HEK293 (cell line): ENCODE data around the gene TMPRSS6.
A peak's percentile ranks its signal among the peaks of the same experiment; 100 is the strongest.

ENCODE experiments used
- CTCF ChIA-PET: fragments of 350-600 bp; formaldehyde crosslinking; extraction: SDS; loops from one replicate; lab custom pipeline; 2021; ENCODE audit warnings: antibody characterized with exemption; lab: Yijun Ruan, JAX
- POLR2A ChIA-PET: fragments of 300-600 bp; formaldehyde crosslinking; extraction: SDS; loops from one replicate; lab custom pipeline; 2020; ENCODE audit warnings: antibody characterized with exemption, inconsistent platforms; lab: Yijun Ruan, JAX
- H3K27ac ChIP-seq: fragments of 200-500 bp; sonication (Bioruptor generic); 2 replicates; pipeline ENCODE4 v1.5.1; 2014; ENCODE audit warnings: low read depth, low read length, control low read depth, inconsistent platforms; ENCODE audit errors: extremely low read depth
- H3K36me3 ChIP-seq, 2 experiments: fragments of 200-500 bp in 1 of 2; sonication (Bioruptor generic) in 1 of 2; 1 replicate in 1 of 2; 2 replicates in 1 of 2; pipeline ENCODE4 v1.5.1; 2014 to 2017; ENCODE audit warnings: inconsistent platforms in 2 of 2, low read length in 2 of 2; ENCODE audit not compliant: control insufficient read depth in 2 of 2, insufficient read depth in 1 of 2
- H3K4me1 ChIP-seq: fragments of 200-500 bp; sonication (Bioruptor generic); 2 replicates; pipeline ENCODE4 v1.5.1; 2014; ENCODE audit warnings: mild to moderate bottlenecking, low read length, inconsistent platforms; ENCODE audit not compliant: control insufficient read depth, insufficient read depth
- H3K4me3 ChIP-seq: 2 replicates; pipeline ENCODE4 v1.5.1; 2011; ENCODE audit warnings: low read depth, mild to moderate bottlenecking, control low read depth, low read length, moderate library complexity
- H3K9me3 ChIP-seq: fragments of 200-500 bp; sonication (Bioruptor generic); 2 replicates; pipeline ENCODE4 v1.5.1; 2014; ENCODE audit warnings: low read depth, low read length, inconsistent platforms; ENCODE audit not compliant: control insufficient read depth, insufficient read depth
- GFI1B ChIP-seq: fragments of 450-650 bp; formaldehyde crosslinking; IDR thresholded peaks from 2 replicates; pipeline ENCODE4 v1.5.1; 2016; ENCODE audit warnings: missing biosample characterization, missing genetic modification characterization
- GLI4 ChIP-seq: fragments of 450-650 bp; formaldehyde crosslinking; IDR thresholded peaks from 2 replicates; pipeline ENCODE4 v1.5.1; 2016; ENCODE audit warnings: missing biosample characterization, missing genetic modification characterization
- MYNN ChIP-seq: fragments of 450-650 bp; formaldehyde crosslinking; IDR thresholded peaks from 2 replicates; pipeline ENCODE4 v1.5.1; 2016; ENCODE audit warnings: missing biosample characterization, missing genetic modification characterization, borderline replicate concordance
- MZF1 ChIP-seq: fragments of 450-650 bp; formaldehyde crosslinking; IDR thresholded peaks from 2 replicates; pipeline ENCODE4 v1.5.1; 2017; ENCODE audit warnings: missing biosample characterization, missing genetic modification characterization, borderline replicate concordance
- SCRT2 ChIP-seq: fragments of 450-650 bp; formaldehyde crosslinking; IDR thresholded peaks from 2 replicates; pipeline ENCODE4 v1.5.1; 2016; ENCODE audit warnings: missing biosample characterization, missing genetic modification characterization
- SP3 ChIP-seq: fragments of 450-650 bp; formaldehyde crosslinking; IDR thresholded peaks from 2 replicates; pipeline ENCODE4 v1.5.1; 2016; ENCODE audit warnings: missing biosample characterization, missing genetic modification characterization
- YY2 ChIP-seq: fragments of 450-650 bp; formaldehyde crosslinking; IDR thresholded peaks from 2 replicates; pipeline ENCODE4 v1.5.1; 2016; ENCODE audit warnings: missing biosample characterization, missing genetic modification characterization
- ZBTB1 ChIP-seq: fragments of 450-650 bp; formaldehyde crosslinking; IDR thresholded peaks from 2 replicates; pipeline ENCODE4 v1.5.1; 2016; ENCODE audit warnings: missing biosample characterization, missing genetic modification characterization
- ZBTB21 ChIP-seq: fragments of 450-650 bp; formaldehyde crosslinking; IDR thresholded peaks from 2 replicates; pipeline ENCODE4 v1.5.1; 2017; ENCODE audit warnings: missing biosample characterization, missing genetic modification characterization
- ZNF121 ChIP-seq: fragments of 450-650 bp; formaldehyde crosslinking; IDR thresholded peaks from 2 replicates; pipeline ENCODE4 v1.5.1; 2016; ENCODE audit warnings: missing biosample characterization, missing genetic modification characterization
- ZNF157 ChIP-seq: fragments of 450-650 bp; formaldehyde crosslinking; IDR thresholded peaks from 2 replicates; pipeline ENCODE4 v1.5.1; 2016; ENCODE audit warnings: missing biosample characterization, missing genetic modification characterization
- ZNF174 ChIP-seq: fragments of 450-650 bp; formaldehyde crosslinking; IDR thresholded peaks from 2 replicates; pipeline ENCODE4 v1.5.0; 2017; ENCODE audit warnings: missing biosample characterization, mild to moderate bottlenecking, missing genetic modification characterization
- ZNF211 ChIP-seq: fragments of 450-650 bp; formaldehyde crosslinking; IDR thresholded peaks from 2 replicates; pipeline ENCODE4 v1.5.1; 2016; ENCODE audit warnings: low read depth, missing biosample characterization, missing genetic modification characterization
- ZNF221 ChIP-seq: fragments of 450-650 bp; formaldehyde crosslinking; IDR thresholded peaks from 2 replicates; pipeline ENCODE4 v1.5.1; 2017; ENCODE audit warnings: missing biosample characterization, missing genetic modification characterization, borderline replicate concordance
- ZNF239 ChIP-seq: fragments of 450-650 bp; formaldehyde crosslinking; IDR thresholded peaks from 2 replicates; pipeline ENCODE4 v1.5.1; 2016; ENCODE audit warnings: missing biosample characterization, missing genetic modification characterization
- ZNF248 ChIP-seq: fragments of 450-650 bp; formaldehyde crosslinking; IDR thresholded peaks from 2 replicates; pipeline ENCODE4 v1.5.1; 2017; ENCODE audit warnings: missing biosample characterization, missing genetic modification characterization
- ZNF274 ChIP-seq, 2 experiments: fragments of 200-500 bp in 1 of 2; fragments of 450-650 bp in 1 of 2; sonication (Bioruptor generic) in 1 of 2; formaldehyde crosslinking in 1 of 2; IDR thresholded peaks; 2 replicates each; pipeline versions ENCODE4 v1.5.1 to v1.6.1; 2014 to 2016; ENCODE audit warnings: borderline replicate concordance in 1 of 2, inconsistent platforms in 1 of 2, low read length in 1 of 2, missing biosample characterization in 1 of 2, missing genetic modification characterization in 1 of 2
- ZNF292 ChIP-seq: fragments of 450-650 bp; formaldehyde crosslinking; IDR thresholded peaks from 2 replicates; pipeline ENCODE4 v1.5.1; 2016; ENCODE audit warnings: low read depth, missing biosample characterization, missing genetic modification characterization, borderline replicate concordance
- ZNF501 ChIP-seq: fragments of 450-650 bp; formaldehyde crosslinking; IDR thresholded peaks from 2 replicates; pipeline ENCODE4 v1.5.1; 2016; ENCODE audit warnings: missing biosample characterization, missing genetic modification characterization
- ZNF530 ChIP-seq: fragments of 450-650 bp; formaldehyde crosslinking; IDR thresholded peaks from 2 replicates; pipeline ENCODE4 v1.5.1; 2016; ENCODE audit warnings: low read depth, missing biosample characterization, missing genetic modification characterization
- ZNF555 ChIP-seq: fragments of 450-650 bp; formaldehyde crosslinking; conservative IDR thresholded peaks from 2 replicates; pipeline ENCODE4 v1.5.1; 2017; ENCODE audit warnings: missing biosample characterization, mild to moderate bottlenecking, missing genetic modification characterization, inconsistent platforms
- ZNF600 ChIP-seq: fragments of 450-650 bp; formaldehyde crosslinking; IDR thresholded peaks from 2 replicates; pipeline ENCODE4 v1.5.1; 2016; ENCODE audit warnings: missing biosample characterization, missing genetic modification characterization
- ZNF645 ChIP-seq: fragments of 450-650 bp; formaldehyde crosslinking; IDR thresholded peaks from 2 replicates; pipeline ENCODE4; 2016; ENCODE audit warnings: missing biosample characterization, missing genetic modification characterization
- ZNF664 ChIP-seq: fragments of 450-650 bp; formaldehyde crosslinking; IDR thresholded peaks from 2 replicates; pipeline ENCODE4 v1.5.1; 2016; ENCODE audit warnings: missing biosample characterization, missing genetic modification characterization
- ZNF677 ChIP-seq: fragments of 450-650 bp; IDR thresholded peaks from 2 replicates; pipeline ENCODE4 v1.5.0; 2018; ENCODE audit warnings: missing biosample characterization, mild to moderate bottlenecking, missing genetic modification characterization, moderate library complexity
- ZSCAN16 ChIP-seq: fragments of 450-650 bp; formaldehyde crosslinking; IDR thresholded peaks from 2 replicates; pipeline ENCODE4 v1.5.1; 2016; ENCODE audit warnings: missing biosample characterization, missing genetic modification characterization
- TF ChIP-seq, protein P1 (sequence below): sonication (generic); formaldehyde crosslinking; IDR thresholded peaks from 2 replicates; pipeline ENCODE4 v1.8.1; 2022; ENCODE audit warnings: mild to moderate bottlenecking, moderate library complexity, missing genetic modification reagents

The TMPRSS6 gene

DNA sequence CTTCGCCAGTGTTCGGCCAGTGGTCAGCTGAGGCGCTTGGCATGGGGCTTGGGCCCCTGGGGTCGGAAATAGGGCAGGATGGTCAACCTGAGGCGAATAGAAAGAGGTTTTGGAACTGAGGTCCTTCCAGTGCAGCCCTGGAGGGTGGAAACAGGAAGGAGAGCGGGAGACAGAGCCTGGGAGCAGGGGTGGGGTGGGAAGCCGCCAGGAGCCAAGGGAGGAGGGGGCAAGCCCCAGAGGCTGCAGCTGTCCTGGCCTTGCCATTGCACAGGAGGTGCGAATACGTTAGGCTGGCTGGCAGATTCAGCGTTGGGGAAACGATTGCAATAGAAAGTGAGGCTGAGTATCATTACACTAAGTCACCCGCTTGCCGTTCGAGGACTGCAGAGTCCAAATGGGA, 71.8 kb downstream of the TMPRSS6 start:
- no peak for TF ChIP-seq GLI4 (tag by site-specific recombination)
- no peak for TF ChIP-seq GFI1B (tag by site-specific recombination)
- TF ChIP-seq MZF1 (tag by site-specific recombination), result no peak
- TF ChIP-seq ZNF174 (tag by site-specific recombination), result no peak
- no peak for TF ChIP-seq ZNF664 (tag by site-specific recombination)
- no peak for TF ChIP-seq MYNN
- TF ChIP-seq ZNF501 (tag by site-specific recombination), result no peak
- TF ChIP-seq, protein P1, sequence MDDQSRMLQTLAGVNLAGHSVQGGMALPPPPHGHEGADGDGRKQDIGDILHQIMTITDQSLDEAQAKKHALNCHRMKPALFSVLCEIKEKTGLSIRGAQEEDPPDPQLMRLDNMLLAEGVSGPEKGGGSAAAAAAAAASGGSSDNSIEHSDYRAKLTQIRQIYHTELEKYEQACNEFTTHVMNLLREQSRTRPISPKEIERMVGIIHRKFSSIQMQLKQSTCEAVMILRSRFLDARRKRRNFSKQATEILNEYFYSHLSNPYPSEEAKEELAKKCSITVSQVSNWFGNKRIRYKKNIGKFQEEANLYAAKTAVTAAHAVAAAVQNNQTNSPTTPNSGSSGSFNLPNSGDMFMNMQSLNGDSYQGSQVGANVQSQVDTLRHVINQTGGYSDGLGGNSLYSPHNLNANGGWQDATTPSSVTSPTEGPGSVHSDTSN (CRISPR knock-in tag), result no peak
- no peak for TF ChIP-seq ZNF157
- no peak for TF ChIP-seq SP3 (tag by site-specific recombination)
- no peak for TF ChIP-seq ZNF211 (tag by site-specific recombination)
- no peak for TF ChIP-seq ZNF274 (IDR thresholded peaks at IDR 0.05; ENCODE audit: low read length)
- no peak for TF ChIP-seq ZNF274 (tag by site-specific recombination; IDR thresholded peaks at IDR 0.05; ENCODE audit: borderline replicate concordance)
- no peak for TF ChIP-seq ZNF645
- TF ChIP-seq ZNF221 (tag by site-specific recombination), result no peak
- TF ChIP-seq ZNF555 (tag by site-specific recombination), result no peak
- no peak for TF ChIP-seq ZNF239 (tag by site-specific recombination)
- TF ChIP-seq ZNF600, result no peak
- TF ChIP-seq ZNF248 (tag by site-specific recombination), result no peak
- no peak for TF ChIP-seq ZNF530 (tag by site-specific recombination)
- TF ChIP-seq YY2 (tag by site-specific recombination), result no peak

DNA sequence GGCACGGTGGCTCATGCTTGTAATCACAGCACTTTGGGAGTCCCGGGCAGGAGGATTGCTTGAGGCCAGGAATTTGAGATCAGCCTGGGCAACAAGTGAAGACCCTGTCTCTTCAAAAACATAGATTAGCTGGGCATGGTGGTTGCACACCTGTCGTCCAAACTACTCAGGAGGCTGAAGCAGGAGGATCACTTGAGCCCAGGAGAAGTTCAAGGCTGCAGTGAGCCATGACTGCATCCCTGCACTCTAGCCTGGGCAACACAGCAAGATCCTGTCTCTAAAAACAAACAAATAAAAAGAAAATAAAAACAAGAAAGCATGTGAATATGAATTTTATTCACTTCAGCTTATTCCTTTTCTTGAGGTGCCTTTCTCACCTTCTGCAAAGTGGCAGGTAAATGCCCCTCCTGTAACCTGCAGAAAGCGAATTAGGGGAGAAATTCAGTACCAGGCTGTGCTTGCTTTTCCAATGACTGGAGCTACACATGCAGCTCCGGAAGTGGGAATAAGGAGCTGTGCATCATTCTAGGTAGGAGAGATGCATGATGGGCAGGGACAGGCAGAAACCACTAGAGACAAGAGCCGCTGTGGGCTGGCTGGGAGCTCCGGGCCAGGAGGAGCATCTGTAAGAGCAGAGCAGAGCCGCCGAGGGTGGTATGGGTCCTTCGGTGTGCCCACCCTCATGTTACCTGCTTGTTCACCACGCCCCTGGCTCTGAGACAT, 72.7 kb downstream of the TMPRSS6 start:
- Histone ChIP-seq H3K36me3 (no peaks in the 10 kb centered on the region), H3K4me3 (no peak overlapping the region), H3K9me3 (no peaks in the 10 kb centered on the region), H3K27ac (no peak overlapping the region), H3K4me1 (no peaks in the 10 kb centered on the region)
- ChIA-PET POLR2A (interaction anchor here (1.3 kb wide), 1 partner anchor 15 kb away, joined by 3 read pairs; the partner anchor contains the start of gene KCTD17), CTCF (interaction anchor here (0.7 to 1.0 kb wide), 2 partner anchors 9 to 59 kb away, joined by 3 to 4 read pairs; no protein-coding TSS in a partner anchor)
- peak; percentile 31; the same call in 1 of the 2 replicates for TF ChIP-seq SCRT2 (tag by site-specific recombination)
- TF ChIP-seq ZBTB1 (tag by site-specific recombination), result no peak
- TF ChIP-seq ZNF121 (tag by site-specific recombination), result peak; percentile 65; the same call in 1 of the 2 replicates
- TF ChIP-seq ZSCAN16 (tag by site-specific recombination), result no peak
- TF ChIP-seq ZNF677 (tag by site-specific recombination), result no peak
- no peak for TF ChIP-seq ZBTB21
- no peak for TF ChIP-seq ZNF501 (tag by site-specific recombination)
- TF ChIP-seq ZNF292 (tag by site-specific recombination), result no peak

More for the DNA sequence above, 71.8 kb downstream of the TMPRSS6 start:
- Histone ChIP-seq H3K4me3 (no peak overlapping the region), H3K27ac (no peak overlapping the region), H3K9me3 (no peaks in the 10 kb centered on the region), H3K36me3 (no peaks in the 10 kb centered on the region), H3K4me1 (no peaks in the 10 kb centered on the region)
- ChIA-PET CTCF (interaction anchor here (0.6 to 1.3 kb wide), 4 partner anchors 8 to 60 kb away, joined by 3 to 6 read pairs (median 4); no protein-coding TSS in a partner anchor), POLR2A (no interaction called here)
